K562 (cell line): Measurements from ENCODE around the gene GPC3. TPM values are rescaled to one million over a fixed set of nuclear protein-coding genes. Genes with fewer than 3 reads are reported as not detected.

ENCODE experiments used
- ATAC-seq: fragments of 200-7000 bp; cut with Tn5 transposase; 3 replicates; pipeline ENCODE4 v1.9.1; 2020; ENCODE audit warnings: moderate library complexity
- BruUV-seq: library from RNA; stranded (reverse); fragments of 400-500 nt; replicated peaks from 2 replicates; lab custom pipeline; 2021; lab: Mats Ljungman, UMichigan
- CTCF ChIA-PET: fragments of 300-600 bp; formaldehyde crosslinking; extraction: SDS; loops from one replicate; lab custom pipeline; 2021; ENCODE audit warnings: low intra/inter-chr PET ratio; lab: Yijun Ruan, JAX
- POLR2A ChIA-PET: fragments of 300-600, 350-650 bp; sonication (Branson Sonifier 250); formaldehyde crosslinking; extraction: SDS; loops from one replicate; lab custom pipeline; 2021; ENCODE audit warnings: antibody characterized with exemption, inconsistent platforms; lab: Yijun Ruan, JAX
- DNase-seq, 4 experiments: peaks; one replicate each; pipeline versions ENCODE4 v3.0.0 to v3.0.0-alpha.2; 2011 to 2018; ENCODE audit warnings: low spot score in 3 of 4, mixed read lengths in 3 of 4; ENCODE audit errors: extremely low read depth in 1 of 4
- FAIRE-seq: peaks from 2 replicates; lab custom pipeline; 2011; peaks lifted over from hg19 to GRCh38; lab: Jason Lieb, UNC
- H2AFZ ChIP-seq: 2 replicates; pipeline ENCODE4 v1.6.0; 2011; ENCODE audit warnings: low read depth, low read length, control low read depth, inconsistent platforms
- H3K27ac ChIP-seq: fragments of 200-600 bp; 3 replicates; pipeline ENCODE4 v1.8.0; 2011; ENCODE audit warnings: low read depth, mild to moderate bottlenecking, control low read depth, inconsistent platforms, low read length, moderate library complexity, mixed read lengths; ENCODE audit errors: extremely low read depth
- H3K27me3 ChIP-seq, 2 experiments: fragments of 300-600 bp in 1 of 2; 2 replicates in 1 of 2; 3 replicates in 1 of 2; pipeline versions ENCODE4 v1.6.0 to v1.8.0; 2011; ENCODE audit warnings: inconsistent platforms in 2 of 2, low read length in 2 of 2, mild to moderate bottlenecking in 1 of 2, mixed read lengths in 1 of 2, moderate library complexity in 1 of 2; ENCODE audit not compliant: control insufficient read depth in 2 of 2, insufficient read depth in 2 of 2
- H3K36me3 ChIP-seq: fragments of 300-600 bp; 3 replicates; pipeline ENCODE4 v1.8.0; 2011; ENCODE audit warnings: mild to moderate bottlenecking, low read length, inconsistent platforms; ENCODE audit not compliant: control insufficient read depth, insufficient read depth
- H3K4me1 ChIP-seq, 2 experiments: fragments of 200-600 bp in 1 of 2; replicated peaks in 1 of 2; 2 replicates in 1 of 2; 3 replicates in 1 of 2; pipeline versions ENCODE4 v1.5.1 to v1.8.0; 2011; ENCODE audit warnings: inconsistent platforms in 2 of 2, low read length in 2 of 2, mild to moderate bottlenecking in 1 of 2, mixed read lengths in 1 of 2, moderate library complexity in 1 of 2; ENCODE audit not compliant: control insufficient read depth in 2 of 2, insufficient read depth in 2 of 2
- H3K4me2 ChIP-seq: 2 replicates; pipeline ENCODE4 v1.6.1; 2011; ENCODE audit warnings: low read length, control low read depth, inconsistent platforms, mixed read lengths; ENCODE audit not compliant: insufficient read depth
- H3K4me3 ChIP-seq: fragments of 200-600 bp; sonication (generic), shearing (Covaris generic); 2 replicates; pipeline ENCODE4 v1.5.1; 2016; ENCODE audit warnings: control low read depth, inconsistent platforms
- H3K79me2 ChIP-seq: fragments of 200-600 bp; 3 replicates; pipeline ENCODE4 v1.8.0; 2011; ENCODE audit warnings: low read length, inconsistent platforms; ENCODE audit not compliant: control insufficient read depth, insufficient read depth
- H3K9ac ChIP-seq, 2 experiments: 2 replicates each; pipeline versions ENCODE4 v1.6.0 to v1.6.1; 2011; ENCODE audit warnings: low read depth in 2 of 2, low read length in 2 of 2, control low read depth in 1 of 2, inconsistent platforms in 1 of 2, mild to moderate bottlenecking in 1 of 2, mixed read lengths in 1 of 2; ENCODE audit not compliant: insufficient read depth in 1 of 2
- H3K9me1 ChIP-seq: one replicate; pipeline ENCODE4 v1.6.0; 2011; ENCODE audit warnings: inconsistent platforms, mild to moderate bottlenecking, low read length, moderate library complexity; ENCODE audit not compliant: control insufficient read depth, insufficient read depth
- H3K9me3 ChIP-seq: replicated peaks from 2 replicates; pipeline ENCODE4 v1.5.1; 2011; ENCODE audit warnings: low read depth, low read length, inconsistent platforms; ENCODE audit not compliant: control insufficient read depth, insufficient read depth
- H4K20me1 ChIP-seq: replicated peaks from 2 replicates; pipeline ENCODE4 v1.6.1; 2011; ENCODE audit warnings: low read length, inconsistent platforms, mixed read lengths; ENCODE audit not compliant: control insufficient read depth, insufficient read depth
- HDAC8 ChIP-seq: fragments of 450-650 bp; IDR thresholded peaks from 2 replicates; pipeline ENCODE4 v1.6.1; 2016; ENCODE audit warnings: mild to moderate bottlenecking, missing genetic modification characterization, moderate library complexity, missing compliant biosample characterization
- HNRNPL ChIP-seq: fragments of 200-400 bp; formaldehyde crosslinking; IDR thresholded peaks from 2 replicates; pipeline ENCODE4 v1.6.1; 2017; ENCODE audit warnings: low read depth, mild to moderate bottlenecking, low read length
- JUNB ChIP-seq: fragments of 450-650 bp; formaldehyde crosslinking; conservative IDR thresholded peaks from 2 replicates; pipeline ENCODE4 v1.4.0; 2020; ENCODE audit warnings: mild to moderate bottlenecking
- MAFG ChIP-seq: fragments of 450-650 bp; conservative IDR thresholded peaks from 2 replicates; pipeline ENCODE4 v1.6.1; 2016; ENCODE audit warnings: missing genetic modification characterization, missing compliant biosample characterization
- POLR2G ChIP-seq: fragments of 200-400 bp; formaldehyde crosslinking; IDR thresholded peaks from 2 replicates; pipeline ENCODE4 v1.6.1; 2017; ENCODE audit warnings: low read depth, mild to moderate bottlenecking, antibody characterized with exemption, low read length, moderate library complexity
- STAG1 ChIP-seq: sonication (generic); formaldehyde crosslinking; IDR thresholded peaks from 2 replicates; pipeline ENCODE4 v1.5.0; 2020; ENCODE audit warnings: missing genetic modification reagents, borderline replicate concordance
- ZNF232 ChIP-seq: sonication (generic); formaldehyde crosslinking; IDR thresholded peaks from 2 replicates; pipeline ENCODE4 v1.8.0; 2022; ENCODE audit warnings: mild to moderate bottlenecking, missing genetic modification reagents
- whole genome bisulfite sequencing: fragments of 100-300 bp; shearing (Covaris generic); methylation state at CpG from one replicate; pipeline ENCODE4 v1.1.6; 2016; ENCODE audit warnings: low coverage, mixed read lengths; ENCODE audit not compliant: insufficient coverage; ENCODE audit errors: missing lambda C conversion rate; 5-methylcytosine and 5-hydroxymethylcytosine counted together
- in situ Hi-C: fragments of 300-500 bp; cut with MboI; formaldehyde crosslinking; loops from 4 replicates; pipeline ENCODE4 v1.15.0; 2018; ENCODE audit warnings: inconsistent platforms, mixed read lengths
- intact Hi-C: fragments of 100-400 bp; cut with micrococcal nuclease; formaldehyde crosslinking; loops from 2 replicates; pipeline ENCODE4 v1.14.2; 2022
- polyA plus RNA-seq, 8 experiments: library from polyadenylated mRNA; depleted of rRNA in 4 of 8; stranded (reverse) in 5 of 8; unstranded in 3 of 8; fragments of >200 nt; fragmentation: Nextera tagmentation in 2 of 8; fragmentation: Illumina TruSeq in 1 of 8; extraction: Ambion mirVana in 2 of 8; extraction: Trizol in 1 of 8; gene quantifications; 2 replicates each; pipeline versions ENCODE4 v1.2.1 to v1.2.3, GENCODE V29; 2011 to 2014; ENCODE audit warnings: inconsistent platforms in 1 of 8, missing spikeins in 1 of 8
- total RNA-seq, 7 experiments: library from RNA; depleted of rRNA in 6 of 7; stranded (reverse); fragments of >200 nt in 6 of 7; fragmentation: Illumina TruSeq in 2 of 7; extraction: Trizol in 2 of 7; gene quantifications; 2 replicates each; pipeline versions ENCODE4 v1.2.1 to v1.2.3, GENCODE V29; 2011 to 2021; ENCODE audit warnings: low replicate concordance in 1 of 7
- TF ChIP-seq, protein P1 (sequence below): IDR thresholded peaks from 2 replicates; pipeline ENCODE4 v1.6.1; 2011; ENCODE audit not compliant: insufficient read length; ENCODE audit errors: extremely low read depth
- TF ChIP-seq, protein P2 (sequence below): sonication (generic); formaldehyde crosslinking; IDR thresholded peaks from 2 replicates; pipeline ENCODE4 v1.8.0; 2022; ENCODE audit warnings: missing genetic modification reagents, mild to moderate bottlenecking, moderate library complexity, borderline replicate concordance
- TF ChIP-seq, protein P3 (sequence below): fragments of 450-650 bp; IDR thresholded peaks from 2 replicates; pipeline ENCODE4 v1.7.0; 2016; ENCODE audit warnings: borderline replicate concordance
- TF ChIP-seq, protein P4 (sequence below): fragments of 250-450 bp; sonication (Bioruptor Pico); IDR thresholded peaks from 2 replicates; pipeline ENCODE4 v1.8.0; 2022; ENCODE audit warnings: inconsistent platforms, mild to moderate bottlenecking, moderate library complexity, borderline replicate concordance
- TF ChIP-seq, protein P5 (sequence below): fragments of 450-650 bp; IDR thresholded peaks from 2 replicates; pipeline ENCODE4 v1.6.1; 2017; ENCODE audit warnings: antibody characterized with exemption
- TF ChIP-seq, protein P6 (sequence below): fragments of 250-450 bp; sonication (Bioruptor Pico); IDR thresholded peaks from 2 replicates; pipeline ENCODE4 v1.8.0; 2021; ENCODE audit warnings: borderline replicate concordance, mild to moderate bottlenecking, moderate library complexity; ENCODE audit not compliant: poor library complexity, severe bottlenecking
- TF ChIP-seq, protein P7 (sequence below): fragments of 250-450 bp; sonication (Bioruptor Pico); IDR thresholded peaks from 2 replicates; pipeline ENCODE4 v1.8.0; 2021; ENCODE audit warnings: moderate library complexity, mild to moderate bottlenecking, inconsistent platforms

Gene GPC3
- total and polyA plus RNA-seq, 9 of the 15 experiments (the other 6 are each of a cell fraction or from before 2014, with no cell fraction given): 0.42 TPM; not detected in 8

DNA sequence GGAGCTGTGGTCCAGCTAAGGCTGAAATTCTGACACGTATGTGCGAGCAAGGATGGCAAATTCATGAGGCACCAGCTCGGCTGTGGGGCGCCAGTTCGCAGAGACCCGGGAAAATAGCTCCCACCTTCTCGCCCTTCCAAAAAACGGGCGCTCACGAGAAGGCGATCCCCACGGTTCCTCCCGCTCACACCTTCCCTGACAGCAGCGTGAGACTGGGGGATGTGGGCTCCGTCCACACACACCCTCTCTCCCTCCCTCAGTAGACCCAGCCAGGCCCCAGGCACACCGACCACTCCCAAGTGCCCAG is 584 bp downstream of the GPC3 start:
- DNase-seq: no peak
- no peak for TF ChIP-seq STAG1 (CRISPR knock-in tag)
- TF ChIP-seq, protein P1, sequence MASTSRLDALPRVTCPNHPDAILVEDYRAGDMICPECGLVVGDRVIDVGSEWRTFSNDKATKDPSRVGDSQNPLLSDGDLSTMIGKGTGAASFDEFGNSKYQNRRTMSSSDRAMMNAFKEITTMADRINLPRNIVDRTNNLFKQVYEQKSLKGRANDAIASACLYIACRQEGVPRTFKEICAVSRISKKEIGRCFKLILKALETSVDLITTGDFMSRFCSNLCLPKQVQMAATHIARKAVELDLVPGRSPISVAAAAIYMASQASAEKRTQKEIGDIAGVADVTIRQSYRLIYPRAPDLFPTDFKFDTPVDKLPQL: no peak
- TF ChIP-seq, protein P2, sequence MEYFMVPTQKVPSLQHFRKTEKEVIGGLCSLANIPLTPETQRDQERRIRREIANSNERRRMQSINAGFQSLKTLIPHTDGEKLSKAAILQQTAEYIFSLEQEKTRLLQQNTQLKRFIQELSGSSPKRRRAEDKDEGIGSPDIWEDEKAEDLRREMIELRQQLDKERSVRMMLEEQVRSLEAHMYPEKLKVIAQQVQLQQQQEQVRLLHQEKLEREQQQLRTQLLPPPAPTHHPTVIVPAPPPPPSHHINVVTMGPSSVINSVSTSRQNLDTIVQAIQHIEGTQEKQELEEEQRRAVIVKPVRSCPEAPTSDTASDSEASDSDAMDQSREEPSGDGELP (CRISPR knock-in tag): no peak
- TF ChIP-seq, protein P3, sequence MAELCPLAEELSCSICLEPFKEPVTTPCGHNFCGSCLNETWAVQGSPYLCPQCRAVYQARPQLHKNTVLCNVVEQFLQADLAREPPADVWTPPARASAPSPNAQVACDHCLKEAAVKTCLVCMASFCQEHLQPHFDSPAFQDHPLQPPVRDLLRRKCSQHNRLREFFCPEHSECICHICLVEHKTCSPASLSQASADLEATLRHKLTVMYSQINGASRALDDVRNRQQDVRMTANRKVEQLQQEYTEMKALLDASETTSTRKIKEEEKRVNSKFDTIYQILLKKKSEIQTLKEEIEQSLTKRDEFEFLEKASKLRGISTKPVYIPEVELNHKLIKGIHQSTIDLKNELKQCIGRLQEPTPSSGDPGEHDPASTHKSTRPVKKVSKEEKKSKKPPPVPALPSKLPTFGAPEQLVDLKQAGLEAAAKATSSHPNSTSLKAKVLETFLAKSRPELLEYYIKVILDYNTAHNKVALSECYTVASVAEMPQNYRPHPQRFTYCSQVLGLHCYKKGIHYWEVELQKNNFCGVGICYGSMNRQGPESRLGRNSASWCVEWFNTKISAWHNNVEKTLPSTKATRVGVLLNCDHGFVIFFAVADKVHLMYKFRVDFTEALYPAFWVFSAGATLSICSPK: no peak
- TF ChIP-seq POLR2G: no peak
- TF ChIP-seq ZNF232 (CRISPR knock-in tag): no peak
- TF ChIP-seq HDAC8 (tag): no peak
- TF ChIP-seq, protein P4, sequence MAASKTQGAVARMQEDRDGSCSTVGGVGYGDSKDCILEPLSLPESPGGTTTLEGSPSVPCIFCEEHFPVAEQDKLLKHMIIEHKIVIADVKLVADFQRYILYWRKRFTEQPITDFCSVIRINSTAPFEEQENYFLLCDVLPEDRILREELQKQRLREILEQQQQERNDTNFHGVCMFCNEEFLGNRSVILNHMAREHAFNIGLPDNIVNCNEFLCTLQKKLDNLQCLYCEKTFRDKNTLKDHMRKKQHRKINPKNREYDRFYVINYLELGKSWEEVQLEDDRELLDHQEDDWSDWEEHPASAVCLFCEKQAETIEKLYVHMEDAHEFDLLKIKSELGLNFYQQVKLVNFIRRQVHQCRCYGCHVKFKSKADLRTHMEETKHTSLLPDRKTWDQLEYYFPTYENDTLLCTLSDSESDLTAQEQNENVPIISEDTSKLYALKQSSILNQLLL: no peak
- TF ChIP-seq, protein P5, sequence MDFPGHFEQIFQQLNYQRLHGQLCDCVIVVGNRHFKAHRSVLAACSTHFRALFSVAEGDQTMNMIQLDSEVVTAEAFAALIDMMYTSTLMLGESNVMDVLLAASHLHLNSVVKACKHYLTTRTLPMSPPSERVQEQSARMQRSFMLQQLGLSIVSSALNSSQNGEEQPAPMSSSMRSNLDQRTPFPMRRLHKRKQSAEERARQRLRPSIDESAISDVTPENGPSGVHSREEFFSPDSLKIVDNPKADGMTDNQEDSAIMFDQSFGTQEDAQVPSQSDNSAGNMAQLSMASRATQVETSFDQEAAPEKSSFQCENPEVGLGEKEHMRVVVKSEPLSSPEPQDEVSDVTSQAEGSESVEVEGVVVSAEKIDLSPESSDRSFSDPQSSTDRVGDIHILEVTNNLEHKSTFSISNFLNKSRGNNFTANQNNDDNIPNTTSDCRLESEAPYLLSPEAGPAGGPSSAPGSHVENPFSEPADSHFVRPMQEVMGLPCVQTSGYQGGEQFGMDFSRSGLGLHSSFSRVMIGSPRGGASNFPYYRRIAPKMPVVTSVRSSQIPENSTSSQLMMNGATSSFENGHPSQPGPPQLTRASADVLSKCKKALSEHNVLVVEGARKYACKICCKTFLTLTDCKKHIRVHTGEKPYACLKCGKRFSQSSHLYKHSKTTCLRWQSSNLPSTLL: no peak
- TF ChIP-seq JUNB: no peak
- TF ChIP-seq, protein P6, sequence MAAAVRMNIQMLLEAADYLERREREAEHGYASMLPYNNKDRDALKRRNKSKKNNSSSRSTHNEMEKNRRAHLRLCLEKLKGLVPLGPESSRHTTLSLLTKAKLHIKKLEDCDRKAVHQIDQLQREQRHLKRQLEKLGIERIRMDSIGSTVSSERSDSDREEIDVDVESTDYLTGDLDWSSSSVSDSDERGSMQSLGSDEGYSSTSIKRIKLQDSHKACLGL: no peak
- TF ChIP-seq HNRNPL: no peak
- TF ChIP-seq, protein P7, sequence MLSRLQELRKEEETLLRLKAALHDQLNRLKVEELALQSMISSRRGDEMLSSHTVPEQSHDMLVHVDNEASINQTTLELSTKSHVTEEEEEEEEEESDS (CRISPR knock-in tag): no peak
- TF ChIP-seq MAFG (tag): no peak

More for the DNA sequence above, 584 bp downstream of the GPC3 start:
- intact Hi-C loops: no loop called here
- H3K36me3 ChIP-seq: no peaks in the 10 kb centered on the region
- no peaks in the 10 kb centered on the region for H3K9me3 ChIP-seq
- no peak overlapping the region for H3K9ac ChIP-seq
- in situ Hi-C loops: no loop called here
- H3K4me1 ChIP-seq: peaks cover 0 to 11% of the 10 kb centered on the region in 2 experiments; a peak in 2 of 5 replicates
- no peaks in the 10 kb centered on the region for H3K9me1 ChIP-seq
- H3K27ac ChIP-seq: no peak overlapping the region
- WGBS: 0% methylated on average over 2 of the region's 16 CpGs
- ChIA-PET POLR2A (no interaction called here), CTCF (no interaction called here)
- FAIRE-seq (no peak), ATAC-seq (no peak)
- H3K4me2 ChIP-seq: no peak overlapping the region
- H2AFZ ChIP-seq: no peak overlapping the region
- no peaks in the 10 kb centered on the region for H4K20me1 ChIP-seq
- H3K4me3 ChIP-seq: no peak overlapping the region
- no TSS peak for BruUV-seq
- peaks cover 4 to 26% of the 10 kb centered on the region in 2 experiments; a peak in 4 of 5 replicates for H3K27me3 ChIP-seq
- no peaks in the 10 kb centered on the region for H3K79me2 ChIP-seq
